Measurements from ENCODE around the gene DPYSL3.
"Not testable (repeated sequence)": the region's sequence is repeated elsewhere in the genome, so short reads cannot be mapped to it uniquely, and the experiment has no call there.

The DPYSL3 gene

DNA sequence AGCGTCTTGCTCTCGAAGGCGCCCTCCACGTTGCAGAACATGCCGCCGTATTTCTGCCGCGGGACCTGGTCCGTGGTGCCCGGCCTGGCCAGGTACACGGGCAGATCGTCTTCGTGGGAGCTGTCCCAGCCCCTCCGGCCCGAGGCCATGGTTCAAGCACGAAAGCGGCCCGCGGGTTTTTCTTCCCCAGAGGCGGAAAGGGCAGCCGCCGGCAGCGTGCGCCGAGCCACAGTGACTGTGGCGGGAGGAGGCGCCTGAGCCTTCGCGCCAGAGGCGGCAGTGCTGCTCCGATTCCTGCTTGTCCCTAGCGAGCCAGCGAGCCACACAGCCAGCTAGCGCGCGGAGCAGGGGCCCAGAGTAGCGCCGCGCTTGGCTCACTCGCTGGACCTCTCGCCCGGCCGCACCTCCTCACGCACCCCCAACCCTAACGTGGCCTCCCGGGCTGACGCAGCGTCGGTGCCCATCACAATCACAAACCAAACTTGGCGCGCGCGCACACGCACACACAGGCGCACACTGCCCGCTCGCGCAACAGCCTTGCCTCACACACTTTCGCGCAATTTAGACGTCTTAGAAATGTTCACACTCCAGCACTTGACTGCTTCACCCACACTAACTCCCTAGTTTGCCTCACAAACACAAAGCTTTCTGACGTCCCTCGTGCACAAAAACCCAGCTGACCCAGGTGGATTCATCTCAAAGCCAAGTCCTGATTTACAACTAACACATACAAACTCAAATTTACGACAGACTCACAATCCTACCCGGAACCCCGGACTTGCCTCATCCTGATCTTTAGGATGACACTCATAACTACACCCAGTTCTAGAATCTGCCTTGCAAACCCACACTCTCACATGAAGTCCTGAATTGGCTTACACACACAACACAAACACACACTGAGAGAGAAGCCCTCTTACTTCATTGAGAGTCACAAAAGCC lies at the start of gene DPYSL3:
TSS of gene DPYSL3 (minus strand) at position 359 of the 942 bp plus-strand sequence. CDS start at position 149, 210 bp downstream.
- in situ Hi-C loops (cut with MboI; ENCODE audit: low sequenced_read_pairs) = no loop called here

DNA sequence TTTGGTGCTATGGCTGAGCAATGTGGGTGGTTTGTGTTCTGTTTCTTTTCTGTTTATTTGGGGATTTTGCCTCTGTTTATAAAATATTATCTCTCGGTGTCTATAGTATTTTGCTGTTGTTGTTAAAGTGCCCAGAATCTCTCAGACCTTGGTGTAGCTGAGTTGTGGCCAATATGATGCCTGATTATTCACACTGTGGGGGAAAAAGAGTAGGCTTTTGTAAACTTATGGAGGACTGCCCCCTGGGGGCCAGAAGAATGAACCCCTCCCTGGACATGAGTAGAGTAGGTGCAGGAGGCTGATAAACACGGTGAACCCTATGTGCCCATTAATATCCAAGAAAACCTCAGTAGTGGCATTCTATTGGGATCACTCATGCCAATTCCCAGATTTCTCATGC lies 49.0 kb upstream of the DPYSL3 start:
- in situ Hi-C loops (cut with MboI; ENCODE audit: low sequenced_read_pairs) = no loop called here

DNA sequence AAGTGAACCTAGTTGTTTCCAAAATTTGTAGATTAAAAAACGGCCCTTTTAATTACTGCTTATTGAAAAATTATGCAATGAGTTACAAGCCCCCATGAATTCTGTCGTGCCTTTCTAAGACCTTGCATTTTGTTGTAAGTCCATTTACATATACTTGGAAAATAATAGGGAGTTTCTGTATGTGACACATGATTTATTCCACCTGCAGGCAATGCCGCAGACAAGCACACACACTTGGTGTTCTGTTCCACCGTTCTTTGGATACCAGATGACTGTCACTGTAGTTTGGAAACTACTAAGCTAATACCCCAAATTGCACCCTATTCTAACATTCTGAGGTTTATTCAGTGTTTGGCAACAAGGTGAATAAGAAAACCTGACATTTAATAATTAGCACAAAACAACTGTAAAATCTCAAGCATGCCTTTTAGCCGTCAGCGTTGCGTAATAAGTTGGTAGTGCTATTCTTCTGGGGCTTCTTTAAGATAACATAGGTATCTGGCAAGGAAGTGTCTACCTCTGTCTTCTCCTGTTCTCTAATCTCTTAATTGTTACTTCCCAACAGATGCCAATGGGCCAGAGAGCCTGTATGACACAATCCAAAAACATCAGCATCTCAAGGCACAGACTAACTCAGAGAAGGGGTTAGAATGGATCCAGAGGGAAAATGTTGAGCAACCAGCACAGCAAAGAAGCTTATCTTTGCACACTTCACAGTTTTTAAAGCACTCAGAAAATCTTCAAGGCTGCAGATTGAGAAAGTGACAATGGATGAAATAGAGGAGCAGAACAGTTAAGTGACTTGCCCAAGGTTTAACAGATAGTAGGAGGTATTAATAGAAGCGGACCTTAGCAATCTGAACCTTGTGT lies 48.2 kb upstream of the DPYSL3 start:
- in situ Hi-C loops (cut with MboI; ENCODE audit: low sequenced_read_pairs) = no loop called here

- in situ Hi-C loops (cut with MboI; ENCODE audit: low sequenced_read_pairs) = no loop called here
Measured at GRCh38 chr5:147555176-147555575, 45.3 kb upstream of the DPYSL3 start.

- in situ Hi-C loops (cut with MboI; ENCODE audit: low sequenced_read_pairs) = no loop called here
Measured at GRCh38 chr5:147554261-147554817, 44.5 kb upstream of the DPYSL3 start.

DNA sequence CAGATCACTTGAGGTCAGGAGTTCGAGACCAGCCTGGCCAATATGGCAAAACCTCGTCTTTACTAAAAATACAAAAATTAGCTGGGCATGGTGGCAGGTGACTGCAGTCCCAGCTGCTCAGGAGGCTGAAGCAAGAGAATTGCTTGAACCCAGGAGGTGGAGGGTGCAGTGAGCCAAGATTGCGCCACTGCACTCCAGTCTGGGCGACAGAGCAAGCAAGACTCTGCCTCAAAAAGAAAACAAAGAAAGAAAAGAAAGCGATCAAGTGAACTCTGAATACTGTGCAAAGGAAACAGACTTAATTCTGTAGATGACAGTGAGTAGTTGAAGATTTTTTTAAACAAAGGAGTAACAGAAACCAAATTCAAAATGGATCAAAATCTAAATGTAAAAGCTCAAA lies 43.9 kb upstream of the DPYSL3 start:
- in situ Hi-C loops (cut with MboI; ENCODE audit: low sequenced_read_pairs) = not testable (repeated sequence)

DNA sequence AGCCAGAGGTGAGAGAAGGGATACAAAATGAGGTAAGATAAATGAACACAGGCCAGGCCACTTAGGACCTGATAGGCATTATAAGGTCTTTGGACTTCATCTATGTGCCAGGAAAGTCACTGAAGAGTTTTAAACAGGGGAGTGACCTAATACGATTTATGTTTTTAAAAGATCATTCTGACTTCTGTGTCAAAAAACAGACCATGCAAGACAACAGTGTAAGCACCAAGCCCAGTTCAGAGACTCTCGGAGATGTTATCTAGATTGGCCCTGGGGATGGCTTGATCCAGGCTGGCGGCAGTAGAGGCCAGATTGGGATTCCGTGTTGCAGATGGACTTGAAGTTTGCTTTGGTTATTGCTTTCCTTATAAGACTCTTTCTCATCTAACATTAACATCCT lies 43.0 kb upstream of the DPYSL3 start:
- in situ Hi-C loops (cut with MboI; ENCODE audit: low sequenced_read_pairs) = no loop called here

DNA sequence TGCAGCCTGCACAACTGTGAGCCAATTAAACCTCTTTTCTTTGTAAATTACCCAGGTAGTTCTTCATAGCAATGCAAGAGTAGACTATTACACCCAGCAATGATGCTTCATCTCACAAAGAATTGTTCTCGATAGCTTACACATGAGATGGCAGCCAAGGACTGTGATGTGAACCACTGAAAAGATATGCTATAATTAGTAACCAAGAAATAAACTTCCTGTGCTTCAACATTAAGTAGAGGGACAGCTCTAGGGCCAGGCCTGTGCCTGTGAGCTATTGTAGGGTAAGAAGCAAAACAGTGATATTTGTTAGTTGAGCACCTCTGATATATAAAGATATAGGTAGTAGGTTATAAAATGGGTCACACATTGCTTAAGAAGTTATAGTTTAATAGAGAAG lies 41.8 kb upstream of the DPYSL3 start:
- in situ Hi-C loops (cut with MboI; ENCODE audit: low sequenced_read_pairs) = no loop called here

DNA sequence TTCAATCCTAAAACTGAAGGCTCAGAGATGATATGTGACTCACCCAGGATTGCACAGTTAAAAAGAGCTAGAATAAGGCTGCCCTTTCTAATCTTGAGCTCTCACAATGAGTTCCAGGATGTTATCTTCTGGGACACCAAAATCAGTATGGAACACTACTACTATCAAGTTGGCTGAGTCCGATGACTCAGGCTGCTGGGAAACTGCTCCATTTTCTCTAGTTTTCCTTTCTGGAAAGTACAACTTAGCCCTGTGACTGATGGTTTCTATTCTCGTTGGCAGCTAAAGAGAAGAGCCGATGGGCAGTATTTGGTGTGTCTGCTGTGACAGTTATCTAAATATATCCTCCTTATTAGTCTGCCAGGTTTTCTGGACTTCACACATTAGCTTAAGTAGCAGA lies 37.9 kb upstream of the DPYSL3 start:
- in situ Hi-C loops (cut with MboI; ENCODE audit: low sequenced_read_pairs) = no loop called here

DNA sequence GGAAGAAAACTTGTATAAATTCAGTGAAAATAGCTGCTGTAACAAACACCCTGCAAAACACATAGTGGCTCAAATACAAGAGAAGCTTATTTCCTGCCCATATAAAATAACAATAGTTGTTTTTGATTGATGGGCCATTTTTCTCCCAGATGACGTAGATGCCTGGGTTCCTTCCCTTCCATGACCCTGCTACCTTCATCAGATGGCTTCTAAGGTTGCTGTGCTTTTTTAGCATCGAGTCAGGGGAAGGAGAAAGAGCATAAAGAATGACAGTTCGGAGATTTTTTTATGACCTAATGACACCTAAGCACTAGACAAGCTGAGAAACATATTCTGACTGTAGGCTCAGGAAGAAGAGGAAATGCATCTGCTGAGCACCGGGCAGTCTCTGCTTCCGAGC lies 34.7 kb upstream of the DPYSL3 start:
- in situ Hi-C loops (cut with MboI; ENCODE audit: low sequenced_read_pairs) = no loop called here

DNA sequence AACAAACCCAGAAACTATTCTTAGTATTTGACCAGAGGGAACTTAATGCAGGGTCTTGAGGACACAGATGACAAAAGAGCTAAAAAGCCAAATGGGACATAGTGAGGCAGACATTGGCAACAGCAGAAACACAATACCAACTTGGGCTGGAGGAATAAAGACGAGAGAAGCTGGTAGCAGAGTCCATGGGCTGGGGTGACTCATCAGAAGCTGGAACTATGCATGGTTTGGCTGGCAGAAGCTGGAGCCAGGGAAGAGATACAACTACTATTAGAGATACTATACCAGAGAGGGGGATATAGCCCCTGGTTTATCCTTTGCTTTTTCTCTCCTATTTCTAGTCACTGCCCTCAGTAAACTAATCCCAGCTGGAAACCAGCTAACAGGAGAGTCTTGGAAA lies 29.2 kb upstream of the DPYSL3 start:
- in situ Hi-C loops (cut with MboI; ENCODE audit: low sequenced_read_pairs) = no loop called here

GRCh38 chr5:147538236-147538635 lies 28.4 kb upstream of the DPYSL3 start:
- in situ Hi-C loops (cut with MboI; ENCODE audit: low sequenced_read_pairs) = no loop called here

DNA sequence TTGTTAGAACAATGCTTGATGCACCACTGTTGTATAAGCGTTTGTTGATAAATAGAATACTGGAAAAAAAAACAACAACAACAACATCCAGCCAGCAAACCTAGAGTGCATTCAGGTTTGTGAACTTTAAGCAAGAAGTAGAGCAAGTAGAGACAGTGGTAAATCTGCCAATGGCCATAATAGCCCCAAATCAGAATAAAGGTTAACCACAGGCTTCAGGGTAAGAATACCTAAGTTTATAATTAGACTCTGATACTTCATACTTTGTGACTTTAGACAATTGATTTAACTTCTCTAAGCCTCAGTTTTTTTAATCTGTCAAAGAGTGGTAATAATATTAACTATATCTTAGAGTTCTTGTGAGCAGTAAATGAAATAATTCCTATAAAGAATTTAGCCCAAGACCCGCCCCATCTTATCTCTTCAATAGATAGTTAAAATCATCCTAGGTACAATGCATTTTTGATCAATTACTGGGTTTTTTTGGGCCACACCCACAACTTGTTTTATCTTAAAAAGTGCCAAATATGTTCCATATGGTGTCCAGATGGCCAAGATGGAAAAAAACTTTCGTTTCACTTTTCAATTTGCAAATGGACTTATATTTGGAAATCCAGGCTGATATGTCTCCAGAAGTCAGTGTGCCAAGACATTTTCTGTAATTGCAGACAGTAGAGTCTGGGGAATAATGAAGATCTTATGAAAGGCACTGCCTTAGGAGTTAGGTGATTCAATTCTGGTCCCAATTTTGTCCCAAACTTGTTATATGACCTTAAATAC lies 24.5 kb upstream of the DPYSL3 start:
- in situ Hi-C loops (cut with MboI; ENCODE audit: low sequenced_read_pairs) = no loop called here

DNA sequence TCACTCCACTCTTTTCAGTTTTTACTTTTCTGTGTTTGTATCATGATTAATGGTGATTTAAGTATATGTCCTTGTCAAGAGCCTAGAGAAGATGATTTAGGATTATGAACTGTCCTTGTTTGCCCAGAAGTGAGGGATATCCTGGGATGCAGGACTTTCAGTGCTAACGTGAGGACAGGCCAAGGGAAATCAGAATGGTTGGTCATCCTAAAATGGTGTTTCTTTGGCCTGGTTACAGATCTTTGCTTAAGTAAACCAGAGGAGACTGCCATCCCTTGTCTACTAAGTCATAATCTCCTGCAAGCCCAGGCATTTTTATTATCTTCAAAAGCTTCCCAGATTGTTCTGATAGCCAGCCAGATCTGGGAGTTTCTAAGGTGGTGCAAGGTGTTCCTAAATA lies 22.3 kb upstream of the DPYSL3 start:
- in situ Hi-C loops (cut with MboI; ENCODE audit: low sequenced_read_pairs) = no loop called here

DNA sequence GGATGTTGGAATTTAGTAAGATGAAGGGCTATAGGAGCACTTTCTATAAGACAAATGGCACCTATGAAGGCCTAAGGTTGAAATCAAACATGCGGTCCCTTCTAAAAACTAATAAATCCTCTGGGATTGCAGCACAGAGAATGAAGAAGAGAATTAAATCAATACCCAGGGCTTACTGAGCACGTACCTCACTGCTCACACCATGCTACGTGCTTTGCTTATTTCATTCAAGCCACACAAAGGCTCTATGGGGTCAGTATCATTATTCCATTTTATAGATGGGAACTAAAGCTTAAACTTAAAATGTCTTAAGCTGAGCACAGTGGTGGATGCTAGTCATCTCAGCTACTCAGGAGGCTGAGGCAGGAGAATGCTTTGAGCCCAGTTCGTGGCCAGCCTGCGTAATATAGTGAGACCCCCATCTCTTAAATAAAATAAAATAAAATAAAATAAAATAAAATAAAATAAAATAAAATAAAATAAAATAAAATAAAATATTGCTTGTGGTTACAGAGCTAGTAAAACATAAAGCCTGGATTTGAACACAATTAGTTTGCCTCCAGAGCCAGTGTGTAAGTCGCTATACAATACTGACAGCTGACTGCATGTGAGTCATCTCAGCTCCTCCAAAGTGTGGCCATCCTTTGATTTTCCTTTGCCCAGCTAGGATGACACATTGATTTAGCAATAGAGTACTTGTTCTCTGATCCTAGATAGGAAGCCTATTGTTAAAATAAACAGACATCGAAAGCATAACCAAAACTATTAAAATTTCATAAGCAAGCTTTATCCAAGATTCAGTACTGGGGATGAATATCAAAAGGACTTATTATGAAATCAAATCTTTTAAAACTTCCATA lies 20.9 kb upstream of the DPYSL3 start:
- in situ Hi-C loops (cut with MboI; ENCODE audit: low sequenced_read_pairs) = no loop called here

GRCh38 chr5:147523069-147523468 lies 13.2 kb upstream of the DPYSL3 start:
- in situ Hi-C loops (cut with MboI; ENCODE audit: low sequenced_read_pairs) = no loop called here

GRCh38 chr5:147522435-147522834 lies 12.6 kb upstream of the DPYSL3 start:
- in situ Hi-C loops (cut with MboI; ENCODE audit: low sequenced_read_pairs) = no loop called here

GRCh38 chr5:147520450-147520849 lies 10.6 kb upstream of the DPYSL3 start:
- in situ Hi-C loops (cut with MboI; ENCODE audit: low sequenced_read_pairs) = no loop called here

GRCh38 chr5:147519380-147519779 lies 9.5 kb upstream of the DPYSL3 start:
- in situ Hi-C loops (cut with MboI; ENCODE audit: low sequenced_read_pairs) = no loop called here

DNA sequence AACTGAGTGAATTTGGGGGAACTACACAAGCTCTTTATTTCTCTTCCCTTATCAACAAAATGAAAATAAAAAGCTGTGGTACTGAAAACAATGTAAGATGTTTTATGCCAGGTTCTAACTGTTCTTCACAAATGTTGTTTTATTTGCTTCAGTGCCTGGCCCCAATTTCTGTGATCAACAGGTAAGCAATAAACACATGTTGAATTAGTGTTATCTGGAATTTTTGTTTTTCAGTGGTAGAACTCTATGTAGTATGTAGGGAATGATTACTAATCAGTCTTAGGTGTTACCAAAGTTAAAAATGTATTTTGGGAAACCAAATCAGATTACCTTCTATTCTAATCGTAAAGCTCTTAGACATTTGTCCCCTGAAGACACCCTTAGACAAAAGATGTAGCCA lies 7.5 kb upstream of the DPYSL3 start:
- in situ Hi-C loops (cut with MboI; ENCODE audit: low sequenced_read_pairs) = no loop called here
